GM12872 (cell line): ENCODE results near the gene CPN1.

Source experiments
- TF ChIP-seq, protein P1 (sequence below): IDR thresholded peaks from 3 replicates; pipeline ENCODE4 v1.5.1; 2011; ENCODE audit warnings: low read depth, mild to moderate bottlenecking, low read length, moderate library complexity; ENCODE audit not compliant: insufficient read depth

CPN1 gene

DNA sequence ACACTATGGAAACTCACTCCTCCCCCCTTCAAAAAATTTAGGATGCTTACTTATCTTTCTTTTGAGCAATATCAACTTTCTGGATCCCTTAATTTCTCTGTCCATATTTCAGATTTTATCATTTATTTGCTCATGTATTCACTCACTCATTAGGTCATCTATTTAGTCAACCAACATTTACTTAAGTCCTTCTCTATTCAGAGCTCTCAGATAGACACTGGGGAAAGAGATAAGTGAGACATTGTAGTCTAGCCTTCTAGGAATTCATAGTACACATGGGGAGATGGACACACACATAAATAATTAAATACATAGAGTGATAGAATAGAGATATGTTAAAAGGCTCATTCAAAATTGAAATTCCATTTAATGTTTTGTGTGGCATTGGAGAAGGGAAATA is 9.2 kb downstream of the CPN1 start:
- TF ChIP-seq, protein P1, sequence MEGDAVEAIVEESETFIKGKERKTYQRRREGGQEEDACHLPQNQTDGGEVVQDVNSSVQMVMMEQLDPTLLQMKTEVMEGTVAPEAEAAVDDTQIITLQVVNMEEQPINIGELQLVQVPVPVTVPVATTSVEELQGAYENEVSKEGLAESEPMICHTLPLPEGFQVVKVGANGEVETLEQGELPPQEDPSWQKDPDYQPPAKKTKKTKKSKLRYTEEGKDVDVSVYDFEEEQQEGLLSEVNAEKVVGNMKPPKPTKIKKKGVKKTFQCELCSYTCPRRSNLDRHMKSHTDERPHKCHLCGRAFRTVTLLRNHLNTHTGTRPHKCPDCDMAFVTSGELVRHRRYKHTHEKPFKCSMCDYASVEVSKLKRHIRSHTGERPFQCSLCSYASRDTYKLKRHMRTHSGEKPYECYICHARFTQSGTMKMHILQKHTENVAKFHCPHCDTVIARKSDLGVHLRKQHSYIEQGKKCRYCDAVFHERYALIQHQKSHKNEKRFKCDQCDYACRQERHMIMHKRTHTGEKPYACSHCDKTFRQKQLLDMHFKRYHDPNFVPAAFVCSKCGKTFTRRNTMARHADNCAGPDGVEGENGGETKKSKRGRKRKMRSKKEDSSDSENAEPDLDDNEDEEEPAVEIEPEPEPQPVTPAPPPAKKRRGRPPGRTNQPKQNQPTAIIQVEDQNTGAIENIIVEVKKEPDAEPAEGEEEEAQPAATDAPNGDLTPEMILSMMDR, result no peak

DNA sequence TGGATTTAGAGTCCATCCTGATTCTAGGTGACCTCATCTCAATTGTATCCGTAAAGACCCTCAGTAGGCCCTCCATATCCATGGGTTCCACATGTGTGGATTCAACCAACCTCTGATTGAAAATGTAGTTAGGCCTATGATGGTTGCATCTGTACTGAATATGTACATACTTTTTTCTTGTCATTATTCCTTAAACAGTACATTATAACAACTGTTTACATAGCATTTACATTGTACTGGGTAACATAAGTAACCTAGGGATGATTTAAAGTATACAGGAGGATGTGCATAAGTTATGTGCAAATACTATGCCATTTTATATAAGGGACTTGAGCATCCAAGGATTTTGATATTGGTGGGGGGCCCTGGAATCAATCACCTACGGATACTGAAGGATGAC is 10.1 kb downstream of the CPN1 start:
- TF ChIP-seq, protein P1, result no peak

DNA sequence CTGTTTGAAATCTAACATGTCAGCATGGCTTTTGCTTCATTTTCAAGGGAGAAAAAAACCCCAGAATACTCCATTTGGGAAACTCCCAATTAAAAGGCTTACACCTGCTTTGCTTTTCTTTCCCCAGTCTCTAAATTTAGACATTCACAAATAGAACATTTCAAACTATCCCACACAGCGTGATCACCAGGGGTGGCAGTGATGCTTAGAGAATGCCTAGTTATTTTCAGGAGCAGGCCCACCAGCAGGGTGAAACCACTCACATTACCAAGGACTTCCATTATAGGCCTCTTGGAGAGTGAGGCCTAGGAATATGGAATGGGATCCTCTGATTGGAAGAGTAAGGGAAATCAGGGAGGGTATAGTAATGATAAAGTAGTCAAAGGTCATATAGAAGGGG is 14.2 kb downstream of the CPN1 start:
- TF ChIP-seq, protein P1, result no peak

DNA sequence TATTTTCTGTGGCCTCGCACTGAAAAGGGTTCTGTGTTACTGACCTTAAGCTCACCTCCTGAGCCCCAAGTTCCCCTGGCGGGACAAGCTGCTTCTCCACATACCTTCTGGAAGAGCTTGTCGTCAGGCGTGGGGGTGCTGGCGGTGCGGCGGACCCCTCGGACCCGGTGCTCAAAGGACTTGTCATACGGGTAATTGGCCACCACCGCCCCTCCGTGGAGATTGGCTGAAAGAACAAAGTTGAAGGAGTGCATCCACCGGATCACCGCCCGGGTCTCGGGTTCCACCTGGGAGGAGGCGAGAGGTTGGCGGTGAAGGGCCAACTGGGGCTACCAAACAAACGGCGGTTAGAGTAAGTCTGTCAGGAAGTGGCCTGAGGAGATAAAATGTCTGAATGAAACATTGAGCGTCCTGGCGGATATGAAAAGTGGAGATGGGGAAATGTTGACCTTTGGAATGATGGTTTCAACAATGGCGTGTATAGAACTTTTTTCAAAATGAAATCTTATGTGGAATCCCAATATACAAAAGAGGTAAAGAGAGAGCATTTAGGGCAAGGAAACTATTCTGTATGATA is 16.5 kb downstream of the CPN1 start:
- TF ChIP-seq, protein P1, result no peak

DNA sequence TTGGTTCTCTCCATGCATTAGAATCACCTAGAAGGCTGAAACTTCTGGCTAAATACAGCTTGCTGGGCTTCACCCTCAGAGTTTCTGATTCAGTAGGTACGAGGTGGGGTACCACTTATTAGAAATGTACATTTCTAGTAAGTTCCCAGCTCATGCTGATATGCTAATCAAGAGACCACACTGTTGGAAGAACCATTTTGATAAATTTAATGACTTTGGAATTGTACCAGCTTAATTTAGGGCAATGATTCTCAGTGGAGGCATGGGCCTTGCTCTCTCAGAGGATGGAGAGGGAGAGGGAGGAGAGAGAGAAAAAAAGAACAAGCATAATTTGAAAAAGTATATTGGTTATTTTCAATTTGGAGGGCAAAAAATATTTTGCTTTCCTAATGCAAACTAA is 20.3 kb downstream of the CPN1 start:
- TF ChIP-seq, protein P1, result no peak

DNA sequence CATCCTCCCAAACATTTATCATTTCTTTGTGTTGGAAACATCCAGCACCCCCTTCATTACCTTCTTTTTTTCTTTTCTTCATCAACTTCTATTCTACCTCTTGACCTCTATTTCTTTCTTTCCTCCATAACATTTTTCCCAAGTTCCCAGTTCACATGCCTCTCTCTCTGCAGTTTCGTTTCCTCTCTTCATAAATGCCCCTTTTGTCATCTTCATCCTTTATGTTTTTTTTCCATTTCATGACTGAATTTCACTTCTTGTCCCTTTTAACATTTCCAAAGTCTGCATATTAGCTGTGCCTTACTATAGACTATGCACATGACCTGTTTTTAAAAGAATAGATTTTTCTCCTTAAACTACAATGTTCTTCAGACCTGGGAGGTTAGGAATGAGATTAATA is 23.7 kb downstream of the CPN1 start:
- TF ChIP-seq, protein P1, result no peak

DNA sequence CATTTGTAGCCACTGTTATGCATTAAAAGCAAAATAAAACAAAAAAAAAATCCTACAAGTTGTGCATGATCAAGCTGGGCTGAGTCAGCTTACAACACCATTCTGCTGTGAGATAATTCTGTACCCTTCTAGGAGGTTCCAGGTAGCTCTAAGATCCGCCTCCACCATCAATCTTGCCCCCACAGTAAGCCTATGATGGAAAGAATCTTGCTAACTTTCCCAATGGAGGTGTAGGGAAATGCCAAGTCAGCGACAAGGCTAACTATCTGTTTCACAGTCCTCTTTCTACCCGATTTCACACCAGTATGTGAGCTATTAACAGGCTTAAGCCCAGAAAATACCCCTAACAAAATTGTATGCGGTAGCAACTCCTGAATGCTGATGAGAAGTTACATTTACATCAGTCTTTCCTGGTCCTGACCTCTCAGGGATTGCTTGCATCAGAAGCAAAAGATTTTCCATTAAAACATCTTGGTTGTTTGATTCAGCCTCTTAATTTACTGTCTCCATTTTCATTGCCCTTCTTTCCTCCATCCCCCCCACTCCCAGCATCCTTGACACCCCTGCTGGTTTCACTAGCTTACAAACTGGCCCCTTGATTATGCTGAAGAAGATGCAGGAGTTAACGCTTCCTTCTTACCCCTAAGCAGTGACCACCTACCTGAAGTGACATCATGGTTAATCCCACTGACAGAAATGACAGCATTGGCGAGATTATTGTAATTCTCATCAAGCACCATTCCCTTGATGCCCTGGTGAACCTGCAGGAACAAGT is 27.8 kb downstream of the CPN1 start:
- TF ChIP-seq, protein P1, result no peak
